ENCODE results near the gene NUP43. TPM values are rescaled to one million over a fixed set of nuclear protein-coding genes. Genes with fewer than 3 reads are reported as not detected.

Gene NUP43
- total and polyA plus RNA-seq, 10 of the 15 experiments (the other 5 are each of a cell fraction or from before 2014, with no cell fraction given) = 8.9 to 54.2 (median 27.7) TPM

Other genes with a start within 250 kb of the NUP43 start
Only the 7 nearest of the 10 such genes appear.
- 30.8 and 35.4 TPM in 2 replicates for gene GINM1, start 180.2 kb downstream of the NUP43 start, total RNA-seq (2014; rRNA removed)
- gene GINM1, start 180.2 kb downstream of the NUP43 start, total RNA-seq (2014; rRNA removed; fragmentation: Illumina TruSeq; extraction: Trizol) = 37.3 and 37.4 TPM in 2 replicates
- 28.7 and 29.3 TPM in 2 replicates for gene GINM1, start 180.2 kb downstream of the NUP43 start, total RNA-seq (2021)
- gene GINM1, start 180.2 kb downstream of the NUP43 start, polyA plus RNA-seq (2011; rRNA removed) = 21.3 and 31.0 TPM in 2 replicates
- gene GINM1, start 180.2 kb downstream of the NUP43 start, polyA plus RNA-seq (2014; fragmentation: Illumina TruSeq; extraction: Trizol) = 30.8 and 36.1 TPM in 2 replicates
- 10 to 100 TPM; 10.6 to 20.3 TPM for gene GINM1, start 180.2 kb downstream of the NUP43 start, polyA plus RNA-seq (2014; fragmentation: Nextera tagmentation; extraction: Ambion mirVana)
- gene GINM1, start 180.2 kb downstream of the NUP43 start, polyA plus RNA-seq (2014; rRNA removed) = 28.0 and 31.0 TPM in 2 replicates
- 10 to 100 TPM; 37.9 to 38.1 TPM for gene GINM1, start 180.2 kb downstream of the NUP43 start, polyA plus RNA-seq (2016; fragmentation: Nextera tagmentation; extraction: Ambion mirVana)
- gene KATNA1, start 97.8 kb downstream of the NUP43 start, total RNA-seq (2014; rRNA removed) = 22.0 and 24.3 TPM in 2 replicates
- gene KATNA1, start 97.8 kb downstream of the NUP43 start, total RNA-seq (2014; rRNA removed; fragmentation: Illumina TruSeq; extraction: Trizol) = 26.5 and 27.1 TPM in 2 replicates
- gene KATNA1, start 97.8 kb downstream of the NUP43 start, total RNA-seq (2021) = 17.7 and 18.4 TPM in 2 replicates
- 27.5 and 37.3 TPM in 2 replicates for gene KATNA1, start 97.8 kb downstream of the NUP43 start, polyA plus RNA-seq (2011; rRNA removed)
- gene KATNA1, start 97.8 kb downstream of the NUP43 start, polyA plus RNA-seq (2014; fragmentation: Illumina TruSeq; extraction: Trizol) = 29.2 and 41.3 TPM in 2 replicates
- gene KATNA1, start 97.8 kb downstream of the NUP43 start, polyA plus RNA-seq (2014; fragmentation: Nextera tagmentation; extraction: Ambion mirVana) = 10 to 100 TPM; 15.4 to 23.1 TPM
- 19.2 and 21.0 TPM in 2 replicates for gene KATNA1, start 97.8 kb downstream of the NUP43 start, polyA plus RNA-seq (2014; rRNA removed)
- gene KATNA1, start 97.8 kb downstream of the NUP43 start, polyA plus RNA-seq (2016; fragmentation: Nextera tagmentation; extraction: Ambion mirVana) = 10 to 100 TPM; 30.7 to 35.3 TPM
- gene LATS1, start 28.4 kb downstream of the NUP43 start, total RNA-seq (2014; rRNA removed) = 10.7 and 11.0 TPM in 2 replicates
- gene LATS1, start 28.4 kb downstream of the NUP43 start, total RNA-seq (2014; rRNA removed; fragmentation: Illumina TruSeq; extraction: Trizol) = 13.5 and 13.8 TPM in 2 replicates
- gene LATS1, start 28.4 kb downstream of the NUP43 start, total RNA-seq (2021) = 15.5 and 15.6 TPM in 2 replicates
- gene LATS1, start 28.4 kb downstream of the NUP43 start, polyA plus RNA-seq (2011; rRNA removed) = 9.7 and 10.1 TPM in 2 replicates
- 11.8 and 13.4 TPM in 2 replicates for gene LATS1, start 28.4 kb downstream of the NUP43 start, polyA plus RNA-seq (2014; fragmentation: Illumina TruSeq; extraction: Trizol)
- 1 to 10 TPM; 2.1 to 2.4 TPM for gene LATS1, start 28.4 kb downstream of the NUP43 start, polyA plus RNA-seq (2014; fragmentation: Nextera tagmentation; extraction: Ambion mirVana)
- gene LATS1, start 28.4 kb downstream of the NUP43 start, polyA plus RNA-seq (2014; rRNA removed) = 5.4 and 7.3 TPM in 2 replicates
- gene LATS1, start 28.4 kb downstream of the NUP43 start, polyA plus RNA-seq (2016; fragmentation: Nextera tagmentation; extraction: Ambion mirVana) = 10 to 100 TPM; 10.9 to 11.1 TPM
- gene PCMT1, start 3.2 kb upstream of the NUP43 start, total RNA-seq (2014; rRNA removed) = 45.1 and 48.7 TPM in 2 replicates
- gene PCMT1, start 3.2 kb upstream of the NUP43 start, total RNA-seq (2014; rRNA removed; fragmentation: Illumina TruSeq; extraction: Trizol) = 45.1 and 48.5 TPM in 2 replicates
- 53.0 and 56.0 TPM in 2 replicates for gene PCMT1, start 3.2 kb upstream of the NUP43 start, total RNA-seq (2021)
- gene PCMT1, start 3.2 kb upstream of the NUP43 start, polyA plus RNA-seq (2011; rRNA removed) = 114 and 137 TPM in 2 replicates
- gene PCMT1, start 3.2 kb upstream of the NUP43 start, polyA plus RNA-seq (2014; fragmentation: Illumina TruSeq; extraction: Trizol) = 49.4 and 62.3 TPM in 2 replicates
- 100 to 1,000 TPM in 1 of 2 experiments, 10 to 100 TPM in 1; 87.6 to 114 TPM for gene PCMT1, start 3.2 kb upstream of the NUP43 start, polyA plus RNA-seq (2014; fragmentation: Nextera tagmentation; extraction: Ambion mirVana)
- gene PCMT1, start 3.2 kb upstream of the NUP43 start, polyA plus RNA-seq (2014; rRNA removed) = 72.1 and 74.8 TPM in 2 replicates
- gene PCMT1, start 3.2 kb upstream of the NUP43 start, polyA plus RNA-seq (2016; fragmentation: Nextera tagmentation; extraction: Ambion mirVana) = 100 to 1,000 TPM; 122 to 126 TPM
- under 0.01 TPM in 1 of 2 replicates, not detected in the other for gene LRP11, start 117.8 kb upstream of the NUP43 start, total RNA-seq (2014; rRNA removed)
- gene LRP11, start 117.8 kb upstream of the NUP43 start, total RNA-seq (2014; rRNA removed; fragmentation: Illumina TruSeq; extraction: Trizol) = not detected in 2 replicates
- gene LRP11, start 117.8 kb upstream of the NUP43 start, total RNA-seq (2021) = 0.05 and 0.23 TPM in 2 replicates
- gene LRP11, start 117.8 kb upstream of the NUP43 start, polyA plus RNA-seq (2011; rRNA removed) = not detected in 2 replicates
- 0.01 TPM in 1 of 2 replicates, not detected in the other for gene LRP11, start 117.8 kb upstream of the NUP43 start, polyA plus RNA-seq (2014; fragmentation: Illumina TruSeq; extraction: Trizol)
- gene LRP11, start 117.8 kb upstream of the NUP43 start, polyA plus RNA-seq (2014; fragmentation: Nextera tagmentation; extraction: Ambion mirVana) = under 1 TPM in 1 of 2 experiments, not detected in 1; 0.04 TPM
- not detected in 2 replicates for gene LRP11, start 117.8 kb upstream of the NUP43 start, polyA plus RNA-seq (2014; rRNA removed)
- not detected for gene LRP11, start 117.8 kb upstream of the NUP43 start, polyA plus RNA-seq (2016; fragmentation: Nextera tagmentation; extraction: Ambion mirVana)
- not detected in 2 replicates for gene RAET1E, start 151.6 kb upstream of the NUP43 start, total RNA-seq (2014; rRNA removed)
- gene RAET1E, start 151.6 kb upstream of the NUP43 start, total RNA-seq (2014; rRNA removed; fragmentation: Illumina TruSeq; extraction: Trizol) = not detected in 2 replicates
- gene RAET1E, start 151.6 kb upstream of the NUP43 start, total RNA-seq (2021) = not detected in 2 replicates
- not detected in 2 replicates for gene RAET1E, start 151.6 kb upstream of the NUP43 start, polyA plus RNA-seq (2011; rRNA removed)
- not detected in 2 replicates for gene RAET1E, start 151.6 kb upstream of the NUP43 start, polyA plus RNA-seq (2014; fragmentation: Illumina TruSeq; extraction: Trizol)
- gene RAET1E, start 151.6 kb upstream of the NUP43 start, polyA plus RNA-seq (2014; fragmentation: Nextera tagmentation; extraction: Ambion mirVana) = not detected
- 0.10 TPM in 1 of 2 replicates, not detected in the other for gene RAET1E, start 151.6 kb upstream of the NUP43 start, polyA plus RNA-seq (2014; rRNA removed)
- not detected for gene RAET1E, start 151.6 kb upstream of the NUP43 start, polyA plus RNA-seq (2016; fragmentation: Nextera tagmentation; extraction: Ambion mirVana)
- gene RAET1G, start 176.6 kb upstream of the NUP43 start, total RNA-seq (2014; rRNA removed) = not detected in 2 replicates
- gene RAET1G, start 176.6 kb upstream of the NUP43 start, total RNA-seq (2014; rRNA removed; fragmentation: Illumina TruSeq; extraction: Trizol) = not detected in 2 replicates
- not detected in 2 replicates for gene RAET1G, start 176.6 kb upstream of the NUP43 start, total RNA-seq (2021)
- not detected in 2 replicates for gene RAET1G, start 176.6 kb upstream of the NUP43 start, polyA plus RNA-seq (2011; rRNA removed)
- gene RAET1G, start 176.6 kb upstream of the NUP43 start, polyA plus RNA-seq (2014; fragmentation: Illumina TruSeq; extraction: Trizol) = not detected in 2 replicates
- not detected for gene RAET1G, start 176.6 kb upstream of the NUP43 start, polyA plus RNA-seq (2014; fragmentation: Nextera tagmentation; extraction: Ambion mirVana)
- not detected in 2 replicates for gene RAET1G, start 176.6 kb upstream of the NUP43 start, polyA plus RNA-seq (2014; rRNA removed)
- gene RAET1G, start 176.6 kb upstream of the NUP43 start, polyA plus RNA-seq (2016; fragmentation: Nextera tagmentation; extraction: Ambion mirVana) = not detected

Data from GM12878 (cell line).